ENCODE measurements around the gene ZFPL1.
A peak's percentile ranks its signal among the peaks of the same experiment; 100 is the strongest.
"Not testable (repeated sequence)": the region's sequence is repeated elsewhere in the genome, so short reads cannot be mapped to it uniquely, and the experiment has no call there.

ZFPL1 gene

GRCh38 chr11:65115361-65116082 lies 31.5 kb downstream of the ZFPL1 start:
- peak in 1 of 2 donors; percentile 28 for DNase-seq

GRCh38 chr11:65116370-65117205 lies 32.6 kb downstream of the ZFPL1 start:
- DNase-seq: peak; percentile 66 to 70

GRCh38 chr11:65117206-65118096 lies 33.4 kb downstream of the ZFPL1 start, which contains the start of gene ZNHIT2:
Gene ZNHIT2, minus strand, starts transcription at chr11:65117701. Its CDS starts 48 bp downstream, at chr11:65117653.
- peak; percentile 100 for DNase-seq

DNA sequence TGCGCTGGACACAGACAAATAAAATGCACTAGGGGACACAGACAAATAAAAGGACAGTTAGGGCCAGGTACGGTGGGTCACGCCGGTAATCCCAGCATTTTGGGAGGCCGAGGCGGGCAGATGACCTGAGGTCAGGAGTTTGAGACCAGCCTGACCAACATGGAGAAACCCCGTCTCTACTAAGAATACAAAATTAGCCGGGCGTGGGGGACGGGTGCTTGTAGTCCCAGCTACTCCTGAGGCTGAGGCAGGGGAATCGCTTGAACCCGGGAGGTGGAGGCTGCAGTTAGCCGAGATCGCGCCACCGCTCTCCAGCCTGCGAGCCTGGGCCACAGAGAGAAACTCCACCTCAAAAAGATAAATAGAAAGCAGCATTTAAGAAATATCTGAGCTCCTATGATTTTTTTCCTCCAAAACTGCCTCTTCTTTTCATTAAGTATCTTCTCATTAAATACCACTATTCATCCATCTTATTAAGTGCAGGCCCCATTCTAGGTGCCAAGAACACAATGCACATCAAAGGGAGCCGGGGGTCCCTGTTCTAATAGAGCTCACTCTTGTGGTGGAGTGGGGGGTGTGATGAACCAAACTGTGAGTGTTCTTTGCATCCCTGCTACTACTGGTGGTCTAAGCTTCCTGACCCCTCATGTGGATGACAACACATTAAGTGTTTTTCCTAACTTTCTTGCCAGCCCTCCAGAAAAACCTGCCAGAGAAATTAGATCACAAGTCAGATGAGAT lies 34.2 kb downstream of the ZFPL1 start:
- no peak for DNase-seq

GRCh38 chr11:65118891-65119669 lies 35.1 kb downstream of the ZFPL1 start:
- not testable (repeated sequence) for DNase-seq

- DNase-seq: no peak
Measured at GRCh38 chr11:65119670-65119995, 35.6 kb downstream of the ZFPL1 start.

DNA sequence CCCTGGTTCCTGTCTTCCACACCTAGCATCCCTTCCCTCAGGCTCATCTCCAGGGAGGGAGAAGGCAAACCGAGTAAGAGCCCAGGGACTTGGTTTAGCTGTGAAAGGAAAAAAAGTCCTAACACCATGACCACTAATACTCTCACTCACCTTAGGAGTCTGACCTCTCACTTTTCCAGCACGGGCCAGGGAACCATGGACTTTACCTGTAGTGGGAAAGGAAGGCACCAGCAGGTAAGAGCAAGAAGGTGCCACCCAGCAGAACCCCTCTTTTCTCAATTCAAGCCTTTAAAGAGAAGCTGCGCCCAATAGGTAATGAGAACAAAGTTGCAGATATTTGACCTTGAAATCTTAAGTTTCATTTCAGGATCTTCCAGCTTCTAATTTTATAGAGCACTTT lies 36.8 kb downstream of the ZFPL1 start:
- no peak for DNase-seq

GRCh38 chr11:65121447-65121864 lies 37.4 kb downstream of the ZFPL1 start:
- DNase-seq: peak in 1 of 2 donors; percentile 42

DNA sequence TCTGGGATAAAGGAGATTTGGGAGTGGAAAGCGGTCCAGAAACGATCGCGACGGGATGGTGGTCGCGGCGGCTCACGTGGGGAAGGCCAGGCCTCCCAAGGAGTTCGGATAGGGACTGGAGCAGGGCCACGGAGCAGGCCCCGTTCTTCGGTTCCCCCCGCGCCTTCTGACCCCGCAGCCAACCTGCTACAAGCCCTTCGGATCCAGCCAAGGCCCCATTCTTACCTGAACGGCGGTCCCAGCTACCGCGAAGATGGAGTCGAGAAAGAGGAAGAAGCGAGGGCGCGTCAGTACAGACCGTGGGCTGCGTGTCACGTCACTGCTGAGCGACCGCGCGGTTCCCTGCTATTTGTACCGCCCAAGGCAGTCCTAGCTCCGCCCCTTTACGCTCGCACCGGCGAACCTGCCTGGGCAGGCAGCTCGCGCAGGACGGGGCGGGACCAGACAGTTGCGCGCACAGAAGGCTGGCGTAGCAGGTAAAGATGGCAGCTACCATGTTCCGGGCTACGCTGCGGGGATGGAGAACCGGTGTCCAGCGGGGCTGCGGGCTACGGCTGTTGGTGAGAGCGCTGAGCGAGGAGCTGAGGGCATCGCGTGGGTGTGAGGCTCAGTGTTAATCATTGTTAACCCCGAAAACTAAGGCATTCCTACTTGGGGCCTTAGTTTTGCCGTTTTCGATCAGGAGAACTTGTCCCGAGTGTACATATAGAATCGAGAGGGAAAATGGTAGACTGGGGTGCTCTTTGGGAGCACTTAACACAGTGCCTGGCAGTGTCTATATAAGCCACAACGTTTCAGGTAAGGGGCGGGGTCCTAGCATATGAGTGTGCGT lies 38.1 kb downstream of the ZFPL1 start, which contains the start of the genes FAU and MRPL49:
TSS of gene FAU (minus strand) at position 270 of the 832 bp plus-strand sequence. CDS start 321 bp downstream, outside the sequence.
TSS of gene MRPL49 (plus strand) at position 457 of the 832 bp plus-strand sequence. CDS start at position 483, 26 bp downstream.
- DNase-seq: peak; percentile 99

DNA sequence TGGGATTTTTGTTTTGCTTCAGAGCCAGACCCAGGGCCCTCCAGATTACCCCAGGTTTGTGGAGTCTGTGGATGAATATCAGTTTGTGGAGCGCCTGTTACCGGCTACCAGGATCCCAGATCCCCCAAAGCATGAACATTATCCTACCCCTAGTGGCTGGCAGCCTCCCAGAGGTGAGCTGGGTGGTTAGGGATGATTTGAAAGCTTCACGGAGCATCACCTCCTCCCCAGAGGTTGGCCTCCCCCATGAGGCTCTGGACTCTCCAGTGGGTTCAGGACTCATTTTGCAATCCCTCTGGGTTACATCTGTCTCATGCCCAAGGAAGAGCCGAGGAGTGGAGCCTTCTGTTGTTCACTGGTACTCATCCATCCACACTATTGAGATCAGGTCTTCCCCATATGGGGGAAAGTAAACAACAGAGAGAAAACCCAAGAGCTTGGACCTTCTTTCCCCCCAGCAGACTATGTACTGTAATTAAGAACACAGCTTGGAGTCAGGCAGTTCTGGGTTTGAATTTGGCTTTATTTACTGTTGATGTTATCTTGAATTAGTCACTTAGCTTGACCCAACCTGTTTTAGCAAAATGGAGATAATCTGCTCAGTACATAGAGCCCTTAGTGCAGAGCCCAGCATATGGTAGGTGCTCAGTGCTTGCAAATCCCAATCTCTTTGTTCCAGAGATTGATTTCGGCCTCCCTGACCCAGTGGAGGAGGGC lies 40.6 kb downstream of the ZFPL1 start:
- no peak for DNase-seq

DNA sequence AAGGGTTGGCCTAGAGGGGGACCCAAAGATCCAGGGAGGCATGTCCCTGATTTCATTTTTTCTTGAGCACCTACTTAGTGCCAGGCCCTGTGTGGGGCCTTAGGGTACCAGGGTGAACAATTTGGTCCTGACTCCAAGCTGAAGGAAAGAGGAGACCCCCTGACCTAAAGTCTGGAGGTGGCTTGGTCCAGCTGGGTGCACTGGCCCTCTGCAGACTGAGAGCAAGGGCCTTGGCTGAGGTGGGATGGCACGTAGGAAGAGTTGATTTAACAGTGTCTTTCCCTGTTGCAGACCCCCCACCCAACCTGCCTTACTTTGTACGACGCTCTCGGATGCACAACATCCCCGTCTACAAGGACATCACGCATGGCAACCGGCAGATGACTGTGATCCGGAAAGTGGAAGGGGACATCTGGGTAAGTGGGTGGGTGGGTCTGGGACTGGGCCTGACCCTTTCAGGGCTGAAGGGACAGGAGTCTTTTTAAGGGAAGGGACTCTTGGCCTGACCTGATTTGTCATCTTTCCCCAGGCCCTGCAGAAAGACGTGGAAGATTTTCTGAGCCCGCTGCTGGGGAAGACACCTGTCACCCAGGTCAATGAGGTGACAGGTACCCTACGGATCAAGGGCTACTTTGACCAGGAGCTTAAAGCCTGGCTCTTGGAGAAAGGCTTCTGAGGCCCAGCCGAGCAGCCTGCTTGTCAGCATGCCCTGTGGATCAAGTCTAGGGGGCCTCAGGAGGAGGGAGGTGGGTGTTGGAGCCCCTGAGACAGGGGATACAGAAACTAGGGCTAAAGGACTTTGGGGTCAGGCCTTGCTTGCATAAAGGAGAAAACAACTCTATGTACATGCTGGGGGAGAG lies 41.4 kb downstream of the ZFPL1 start:
- DNase-seq: no peak

DNA sequence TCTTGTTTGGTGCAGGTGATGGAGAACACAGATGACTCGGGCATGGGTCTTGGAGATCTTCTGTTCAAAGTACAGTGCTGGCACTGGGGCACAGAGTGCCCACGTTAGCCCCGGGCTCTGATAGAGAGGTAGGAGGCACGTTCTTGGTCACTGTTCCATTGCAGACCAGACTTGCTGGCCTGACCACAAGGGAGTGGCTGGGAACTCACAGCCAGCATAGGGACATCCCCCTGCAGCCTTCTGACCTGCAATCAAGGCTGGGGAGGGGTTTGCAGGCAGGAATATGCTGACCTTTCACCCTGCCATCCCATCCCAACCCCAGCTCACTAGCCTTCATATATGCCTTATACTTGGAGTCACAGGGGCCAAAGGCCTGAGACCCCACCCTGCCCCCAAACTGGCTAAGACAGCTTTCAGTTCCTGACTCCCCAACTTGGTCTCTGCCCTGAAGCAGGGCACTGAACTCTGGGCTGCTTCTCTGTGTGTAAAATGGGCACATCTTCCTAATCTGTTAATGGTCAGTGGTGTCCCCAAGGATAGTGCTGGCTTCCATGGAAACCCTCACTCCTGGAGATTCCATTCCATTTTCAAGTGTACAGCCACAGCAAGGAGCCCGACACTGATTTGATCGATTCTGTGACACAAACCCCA lies 42.7 kb downstream of the ZFPL1 start:
- DNase-seq: no peak

GRCh38 chr11:65127473-65128181 lies 43.6 kb downstream of the ZFPL1 start:
- no peak for DNase-seq

GRCh38 chr11:65128182-65129145 lies 44.4 kb downstream of the ZFPL1 start:
- no peak for DNase-seq

DNA sequence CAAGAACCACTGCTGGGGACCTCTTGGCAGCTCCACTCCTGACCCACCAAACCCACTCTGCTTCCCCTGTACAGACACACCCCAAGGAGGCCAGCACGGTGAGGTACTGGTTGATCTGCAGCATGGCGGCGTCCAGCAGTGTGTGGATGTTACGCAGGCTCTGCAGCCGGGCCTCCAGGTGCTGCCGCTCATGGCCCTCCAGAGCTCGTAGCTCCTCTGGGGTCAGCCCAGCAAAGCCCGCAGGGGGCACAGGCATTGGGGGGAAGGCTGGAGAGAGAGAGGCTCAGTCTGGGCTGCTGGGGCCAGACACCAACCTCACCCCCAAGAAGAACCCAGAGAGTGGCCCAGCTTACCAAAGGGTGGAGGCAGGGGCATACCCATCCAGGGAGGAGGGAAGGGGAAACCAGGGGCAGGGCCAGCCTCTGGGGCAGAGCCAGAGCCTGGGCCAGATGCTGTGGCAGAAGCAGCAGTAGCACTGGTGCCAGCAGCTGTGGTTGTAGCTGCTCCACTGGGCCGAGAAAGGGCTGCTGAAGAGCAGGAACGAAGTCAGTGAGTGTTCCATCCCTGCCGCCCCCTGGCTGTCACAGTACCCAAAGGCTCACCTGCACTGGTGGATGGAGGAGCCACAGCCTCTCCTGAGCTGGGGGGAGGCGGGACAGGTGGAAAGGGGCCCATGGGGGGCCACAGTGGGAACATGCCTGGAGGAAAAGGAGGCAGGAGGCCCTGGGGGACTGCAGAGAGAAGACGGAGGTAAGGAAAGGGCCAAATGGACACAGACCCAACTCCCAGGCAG lies 45.8 kb downstream of the ZFPL1 start:
- no peak for DNase-seq

Data from stimulated activated CD4-positive, alpha-beta T cell treated with anti-CD3 and anti-CD28 coated beads, Interleukin-2, amount 100 ng/mL, for 24 hours (primary cell).